Stimulated activated CD4-positive, alpha-beta T cell treated with anti-CD3 and anti-CD28 coated beads, Interleukin-15, amount 100 ng/mL, for 48 hours (primary cell): ENCODE measurements around the gene GOLGA6L9.
"Not testable (repeated sequence)": the region's sequence is repeated elsewhere in the genome, so short reads cannot be mapped to it uniquely, and the experiment has no call there.

Experiments used
- DNase-seq, 2 donors: peaks; one replicate each; pipeline ENCODE4 v3.0.0-alpha.2; 2020; ENCODE audit warnings: low read depth in 2 of 2

Gene GOLGA6L9

GRCh38 chr15:82468205-82468604 is 38.6 kb downstream of the GOLGA6L9 start:
- DNase-seq, result not testable (repeated sequence)

GRCh38 chr15:82469381-82469780 is 39.8 kb downstream of the GOLGA6L9 start:
- DNase-seq, result not testable (repeated sequence)

GRCh38 chr15:82472269-82472982 is 42.8 kb downstream of the GOLGA6L9 start:
- DNase-seq, result not testable (repeated sequence)

- DNase-seq, result not testable (repeated sequence)
These were observed 45.1 kb downstream of the GOLGA6L9 start for GRCh38 chr15:82474596-82475325.

GRCh38 chr15:82475345-82475967 is 45.8 kb downstream of the GOLGA6L9 start:
- not testable (repeated sequence) for DNase-seq

- DNase-seq, result not testable (repeated sequence)
These were observed 47.2 kb downstream of the GOLGA6L9 start for GRCh38 chr15:82476697-82477342.

- not testable (repeated sequence) for DNase-seq
These were observed 47.9 kb downstream of the GOLGA6L9 start for GRCh38 chr15:82477343-82478057.
